ENCODE data around the gene POP4.

GRCh38 chr19:29579308-29579910, 26.7 kb upstream of the POP4 start:
- TF ChIP-seq CTCF (IDR thresholded peaks at IDR 0.05; ENCODE audit: poor library complexity), result no peak
- TF ChIP-seq EZH2phosphoT487 (IDR thresholded peaks at IDR 0.05; ENCODE audit: low read depth, severe bottlenecking, unreplicated experiment), result no peak
- no peak for TF ChIP-seq EZH2 (IDR thresholded peaks at IDR 0.05; ENCODE audit: borderline replicate concordance)

Data from hepatocyte (in vitro differentiated cells).